ENCODE results near the gene USP15.
"Not testable (repeated sequence)": the region's sequence is repeated elsewhere in the genome, so short reads cannot be mapped to it uniquely, and the experiment has no call there.

USP15 gene

GRCh38 chr12:62455429-62455828 lies 195.2 kb downstream of the USP15 start:
- DNase-seq (ENCODE audit: low read depth), result not testable (repeated sequence)

- no peak for DNase-seq (ENCODE audit: low read depth)
Observed at GRCh38 chr12:62458626-62459025, 198.4 kb downstream of the USP15 start.

GRCh38 chr12:62459976-62460375 lies 199.8 kb downstream of the USP15 start:
- no peak for DNase-seq (ENCODE audit: low read depth)

- DNase-seq (ENCODE audit: low read depth), result not testable (repeated sequence)
Observed at GRCh38 chr12:62461171-62461837, 201.1 kb downstream of the USP15 start.

- not testable (repeated sequence) for DNase-seq (ENCODE audit: low read depth)
Observed at GRCh38 chr12:62463252-62463651, 203.0 kb downstream of the USP15 start.
